DMS53 treated with DMSO at 0.1 percent for 48 hours (cell line): Measurements from ENCODE around the gene SLC41A1.

ENCODE experiments used
- DNase-seq: peaks from one replicate; lab custom pipeline; 2025; ENCODE audit not compliant: unreplicated experiment; lab: John Stamatoyannopoulos, UW

Gene SLC41A1

GRCh38 chr1:205760606-205761005 lies 52.4 kb downstream of the SLC41A1 start:
- no peak for DNase-seq

- DNase-seq: no peak
Measured at GRCh38 chr1:205756552-205756951, 56.4 kb downstream of the SLC41A1 start.

GRCh38 chr1:205754857-205755256 lies 58.1 kb downstream of the SLC41A1 start:
- no peak for DNase-seq

GRCh38 chr1:205751036-205751651 lies 61.9 kb downstream of the SLC41A1 start:
- no peak for DNase-seq

- peak; percentile 99 for DNase-seq
Measured at GRCh38 chr1:205750138-205751035, 62.6 kb downstream of the SLC41A1 start, which contains the start of gene NUCKS1. Gene NUCKS1 (minus strand): TSS chr1:205750182. CDS start chr1:205749973, 209 bp downstream.

GRCh38 chr1:205749234-205750137 lies 63.5 kb downstream of the SLC41A1 start:
- DNase-seq: peak; percentile 89

- peak; percentile 86 for DNase-seq
Measured at GRCh38 chr1:205748403-205749233, 64.4 kb downstream of the SLC41A1 start.

- no peak for DNase-seq
Measured at GRCh38 chr1:205746757-205747412, 66.1 kb downstream of the SLC41A1 start.

GRCh38 chr1:205744403-205744802 lies 68.6 kb downstream of the SLC41A1 start:
- DNase-seq: no peak

- DNase-seq: no peak
Measured at GRCh38 chr1:205743977-205744376, 69.0 kb downstream of the SLC41A1 start.

- no peak for DNase-seq
Measured at GRCh38 chr1:205741681-205742080, 71.3 kb downstream of the SLC41A1 start.

- no peak for DNase-seq
Measured at GRCh38 chr1:205739348-205740160, 73.4 kb downstream of the SLC41A1 start.
